NB4 (cell line): ENCODE results near the gene OR2T1.
"Not testable (repeated sequence)": the region's sequence is repeated elsewhere in the genome, so short reads cannot be mapped to it uniquely, and the experiment has no call there.

ENCODE experiments used
- DNase-seq: peaks from one replicate; pipeline ENCODE4 v3.0.0; 2010; ENCODE audit warnings: low read depth
- H3K4me3 ChIP-seq: one replicate; pipeline ENCODE4 v1.5.1; 2011; ENCODE audit warnings: mild to moderate bottlenecking, low read depth, low read length, moderate library complexity
- CTCF ChIP-seq: IDR thresholded peaks from one replicate; pipeline ENCODE4 v1.5.1; 2012; ENCODE audit warnings: low read depth, low read length
- MAX ChIP-seq: IDR thresholded peaks from 2 replicates; pipeline ENCODE4 v1.6.1; 2011; ENCODE audit warnings: low read depth, low read length
- MYC ChIP-seq: IDR thresholded peaks from 2 replicates; pipeline ENCODE4 v1.6.1; 2011; ENCODE audit warnings: low read depth, low read length
- POLR2A ChIP-seq: IDR thresholded peaks from 2 replicates; pipeline ENCODE4 v1.6.1; 2011; ENCODE audit warnings: mild to moderate bottlenecking; ENCODE audit not compliant: insufficient read length; ENCODE audit errors: extremely low read depth

The OR2T1 gene

DNA sequence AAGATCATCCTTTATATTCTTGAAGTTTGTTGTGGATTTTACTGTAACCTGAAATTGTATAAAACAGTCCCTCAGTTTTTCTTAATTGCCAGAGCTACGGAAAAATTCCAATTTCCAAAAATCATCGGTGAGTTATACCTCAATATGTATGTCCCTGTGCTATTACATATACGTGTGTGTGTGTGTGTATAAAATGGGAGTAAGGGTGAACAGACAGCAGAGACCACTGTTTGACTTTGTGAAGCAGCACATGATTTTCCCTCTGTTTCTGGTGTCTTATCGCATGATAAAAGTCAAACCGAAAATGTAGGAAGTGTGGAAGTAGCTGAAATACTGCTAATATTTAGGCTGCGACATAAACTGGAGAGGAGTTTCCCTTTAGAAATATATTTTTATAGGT lies 1.2 kb downstream of the OR2T1 start:
- TF ChIP-seq MAX (no peak), CTCF (peak; percentile 14)
- H3K4me3 ChIP-seq: no peak overlapping the region
- peak; percentile 17 for DNase-seq

DNA sequence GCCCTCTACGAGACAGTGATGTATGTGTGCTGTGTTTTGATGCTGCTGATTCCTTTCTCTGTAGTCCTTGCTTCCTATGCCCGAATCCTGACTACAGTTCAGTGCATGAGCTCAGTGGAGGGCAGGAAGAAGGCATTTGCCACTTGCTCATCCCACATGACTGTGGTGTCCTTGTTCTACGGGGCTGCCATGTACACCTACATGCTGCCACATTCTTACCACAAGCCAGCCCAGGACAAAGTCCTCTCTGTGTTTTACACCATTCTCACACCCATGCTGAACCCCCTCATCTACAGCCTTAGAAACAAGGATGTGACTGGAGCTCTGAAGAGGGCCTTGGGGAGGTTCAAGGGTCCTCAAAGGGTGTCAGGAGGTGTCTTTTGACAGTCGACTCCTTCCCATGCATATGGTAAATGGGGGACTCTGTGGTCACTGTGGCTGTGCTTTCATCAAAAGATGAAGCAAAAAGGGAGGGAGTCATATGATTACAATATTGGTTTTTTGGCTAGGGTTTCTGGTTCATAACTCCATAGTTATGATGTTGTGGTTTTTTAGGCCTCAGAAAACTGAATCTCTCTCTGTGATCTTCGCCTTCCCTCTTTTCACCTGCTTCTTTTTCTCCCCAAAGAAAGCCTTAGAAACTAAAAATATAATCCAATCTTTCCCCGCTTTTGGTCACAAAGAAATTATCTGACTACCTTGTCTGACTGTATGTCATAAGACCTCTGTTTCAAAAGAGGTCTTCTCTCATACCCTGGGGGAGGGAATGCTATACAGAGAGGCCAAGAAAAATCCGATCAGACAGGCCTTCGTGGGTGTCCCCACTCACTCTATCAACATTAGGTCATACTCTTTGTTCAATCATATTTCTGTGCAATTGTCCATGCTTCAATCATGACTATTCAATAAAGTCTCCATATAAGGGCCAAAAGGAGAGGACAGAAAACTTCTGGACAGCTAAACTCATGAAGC lies 4.2 kb downstream of the OR2T1 start:
- no peak overlapping the region for H3K4me3 ChIP-seq
- no peak for DNase-seq
- no peak for TF ChIP-seq MYC
- no peak for TF ChIP-seq MAX
- TF ChIP-seq CTCF: no peak
- no peak for TF ChIP-seq POLR2A

DNA sequence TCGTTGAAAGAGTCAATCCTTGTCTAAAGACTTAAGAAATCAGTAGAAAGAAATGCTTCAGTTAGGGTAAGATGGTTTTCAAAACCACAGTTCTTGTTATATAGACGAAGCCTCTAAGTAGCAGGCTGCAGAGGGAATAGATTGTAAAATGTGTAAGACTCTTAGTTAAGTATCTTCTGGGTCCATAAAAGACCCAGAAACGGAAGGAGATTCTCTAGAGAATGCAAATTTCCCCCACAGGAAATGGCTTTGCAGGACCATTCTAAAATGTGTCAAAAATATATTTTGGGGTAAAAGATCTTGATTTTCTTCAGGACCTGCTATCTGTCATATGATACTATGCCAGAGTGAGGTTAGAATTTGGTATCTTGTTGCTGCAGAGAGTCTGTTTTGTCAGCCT lies 13.4 kb downstream of the OR2T1 start:
- TF ChIP-seq MYC (no peak), CTCF (no peak), POLR2A (no peak), MAX (no peak)
- no peak overlapping the region for H3K4me3 ChIP-seq
- no peak for DNase-seq

- no peak for DNase-seq
- no peak overlapping the region for H3K4me3 ChIP-seq
- no peak for TF ChIP-seq POLR2A
- no peak for TF ChIP-seq MYC
- TF ChIP-seq CTCF: no peak
- TF ChIP-seq MAX: no peak
Measured at GRCh38 chr1:248417854-248418253, 15.0 kb downstream of the OR2T1 start.

DNA sequence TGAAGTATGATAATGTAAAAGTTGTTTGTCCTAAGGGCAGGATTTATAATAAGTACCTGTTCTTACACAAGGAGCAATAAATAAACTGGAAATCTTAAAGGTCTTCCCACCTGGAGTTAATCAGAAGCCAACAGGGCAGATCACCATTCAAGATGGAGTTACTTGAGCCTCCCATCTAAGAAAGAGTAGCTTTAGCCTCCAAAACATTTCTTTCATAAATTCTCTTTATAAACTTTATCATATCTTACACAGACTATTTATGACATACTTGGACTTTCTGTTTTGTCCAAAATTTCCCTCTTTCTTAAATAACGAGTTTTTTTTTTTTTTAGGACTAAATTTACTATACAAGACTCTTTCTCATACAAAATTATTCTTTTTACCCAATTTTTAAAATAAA lies 18.5 kb downstream of the OR2T1 start:
- H3K4me3 ChIP-seq: no peak overlapping the region
- DNase-seq: peak; percentile 4
- TF ChIP-seq MYC (no peak), POLR2A (no peak), MAX (no peak), CTCF (no peak)

DNA sequence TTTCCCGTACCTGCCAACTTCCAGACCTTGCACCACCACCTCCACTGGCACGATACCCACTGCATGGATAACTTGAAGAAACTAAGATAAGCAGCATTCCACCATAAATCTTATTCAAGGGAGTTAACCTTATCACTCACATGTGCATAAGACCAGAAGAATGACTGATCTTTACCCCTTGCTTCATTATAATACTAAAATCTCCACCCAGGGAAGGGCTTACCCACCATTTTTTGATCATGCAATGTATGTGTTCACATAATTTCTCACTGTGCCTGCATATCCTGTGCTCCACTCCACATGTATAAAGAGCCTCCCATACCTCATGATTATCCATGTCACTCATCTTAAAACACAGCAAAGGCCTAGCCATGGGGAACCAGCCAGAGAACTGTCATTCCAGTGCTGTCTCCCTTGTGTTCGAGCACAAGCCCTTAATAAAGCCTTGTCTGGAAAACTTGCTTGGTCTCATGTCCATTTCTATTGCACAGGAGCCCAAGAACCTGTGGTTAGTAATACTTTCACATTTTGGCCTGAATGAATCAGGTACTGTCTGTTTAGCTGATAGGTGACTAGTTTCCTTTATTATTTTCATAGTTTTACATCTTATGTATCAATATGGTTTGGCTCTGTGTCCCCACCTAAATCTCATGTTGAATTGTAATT lies 24.8 kb downstream of the OR2T1 start:
- DNase-seq, H3K4me3 ChIP-seq: not testable (repeated sequence)

DNA sequence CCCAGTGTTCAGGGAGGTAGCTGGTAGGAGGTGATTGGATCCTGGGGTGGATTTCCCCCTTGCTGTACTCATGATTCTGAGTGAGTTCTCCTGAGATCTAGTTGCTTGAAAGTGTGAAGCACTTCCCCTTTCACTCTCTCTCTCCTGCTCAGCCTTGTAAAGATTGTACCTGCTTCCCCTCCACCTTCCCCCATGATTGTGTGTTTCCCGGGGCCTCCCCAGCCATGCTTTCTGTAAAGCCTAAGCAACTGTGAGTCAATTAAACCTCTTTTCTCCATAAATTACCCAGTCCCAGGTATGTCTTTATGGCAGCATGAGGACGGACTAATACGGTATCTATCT lies 25.3 kb downstream of the OR2T1 start:
- DNase-seq, H3K4me3 ChIP-seq: not testable (repeated sequence)

DNA sequence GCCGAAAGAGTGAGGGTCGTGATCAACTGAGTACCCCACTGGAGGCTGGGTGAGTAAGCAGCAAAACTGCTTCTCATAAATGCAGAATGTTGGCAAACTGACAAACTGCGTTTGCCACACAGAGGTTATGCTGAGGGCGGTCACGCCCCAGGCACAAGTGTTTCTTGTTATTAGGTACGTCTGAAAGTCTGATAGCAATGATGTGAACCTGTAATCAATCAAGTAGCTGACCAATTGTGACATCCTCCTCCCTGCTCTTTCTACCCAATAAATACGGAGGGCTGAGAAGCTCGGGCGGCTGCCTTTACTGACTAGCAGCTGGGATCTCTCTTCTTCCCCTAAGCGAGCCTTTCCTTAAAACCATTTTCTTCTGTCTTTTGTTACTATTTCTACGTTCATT lies 28.8 kb downstream of the OR2T1 start:
- not testable (repeated sequence) for H3K4me3 ChIP-seq, DNase-seq

- not testable (repeated sequence) for H3K4me3 ChIP-seq
Measured at GRCh38 chr1:248432201-248432600, 29.4 kb downstream of the OR2T1 start.

More at GRCh38 chr1:248432201-248432600, 29.4 kb downstream of the OR2T1 start:
- not testable (repeated sequence) for DNase-seq
